Transverse colon (tissue), 3 donors: ENCODE measurements around the gene PRR29.

ENCODE experiments used
- CTCF ChIP-seq, 5 experiments: fragments of 200-600 bp in 3 of 5; fragments of 450-650 bp in 2 of 5; sonication (generic) in 3 of 5; IDR thresholded peaks; 1 replicate in 2 of 5; 2 replicates in 3 of 5; pipeline ENCODE4 v1.5.1; 2016 to 2017; ENCODE audit warnings: antibody characterized with exemption in 5 of 5, inconsistent platforms in 3 of 5, mild to moderate bottlenecking in 2 of 5, moderate library complexity in 1 of 5
- POLR2A ChIP-seq: fragments of 450-650 bp; IDR thresholded peaks from one replicate; pipeline ENCODE4 v1.6.1; 2016; ENCODE audit warnings: antibody characterized with exemption, mild to moderate bottlenecking, moderate library complexity

DNA sequence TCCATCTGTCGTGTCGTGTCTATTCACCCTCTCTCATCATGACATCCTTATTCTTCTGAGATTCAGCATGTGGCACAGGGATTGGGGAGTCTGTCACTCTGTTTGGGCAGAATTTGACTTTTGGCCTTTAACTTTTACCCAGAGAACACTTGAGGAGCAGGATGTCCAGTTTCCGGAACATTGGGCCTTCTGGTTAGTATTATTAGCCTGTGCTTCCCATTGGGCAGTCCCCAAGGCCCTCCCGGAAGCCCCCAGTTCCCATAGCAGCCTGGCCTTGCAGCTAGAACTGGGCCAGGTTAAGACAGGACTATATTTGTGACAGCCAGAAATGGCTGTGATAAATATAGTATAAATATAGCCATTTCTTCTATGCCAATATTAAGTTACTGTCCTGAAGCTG lies 35.0 kb upstream of the PRR29 start:
- TF ChIP-seq CTCF (IDR thresholded peaks at IDR 0.05) (no peak), POLR2A (no peak)
